GM23338 (cell line): ENCODE results near the gene PAXX. TPM values are rescaled to one million over a fixed set of nuclear protein-coding genes. Genes with fewer than 3 reads are reported as not detected.

Source experiments
- CREB1 ChIP-seq: fragments of 250-450 bp; sonication (Bioruptor Pico); IDR thresholded peaks from 2 replicates; pipeline ENCODE4 v1.5.0; 2020; ENCODE audit warnings: low read depth, mild to moderate bottlenecking, moderate library complexity
- EZH2 ChIP-seq: fragments of 200-600 bp; sonication (generic); IDR thresholded peaks from one replicate; pipeline ENCODE4 v1.8.0; 2017; ENCODE audit warnings: antibody characterized with exemption, mild to moderate bottlenecking, low read depth; ENCODE audit not compliant: unreplicated experiment
- EZH2phosphoT487 ChIP-seq: fragments of 200-600 bp; sonication (generic); IDR thresholded peaks from one replicate; pipeline ENCODE4 v1.8.1; 2018; ENCODE audit warnings: antibody characterized with exemption; ENCODE audit not compliant: unreplicated experiment
- REST ChIP-seq: IDR thresholded peaks from one replicate; pipeline ENCODE4 v1.6.1; 2018; ENCODE audit warnings: antibody characterized with exemption; ENCODE audit not compliant: unreplicated experiment
- ZNF114 ChIP-seq: fragments of 250-450 bp; sonication (Bioruptor Pico); IDR thresholded peaks from 2 replicates; pipeline ENCODE4 v1.5.0; 2020; ENCODE audit warnings: mild to moderate bottlenecking, moderate library complexity
- ZNF331 ChIP-seq: fragments of 250-450 bp; sonication (Bioruptor Pico); IDR thresholded peaks from 2 replicates; pipeline ENCODE4 v1.5.0; 2020; ENCODE audit warnings: low read depth, mild to moderate bottlenecking, moderate library complexity
- ZNF462 ChIP-seq: fragments of 250-450 bp; sonication (Bioruptor Pico); IDR thresholded peaks from 2 replicates; pipeline ENCODE4 v1.5.0; 2020; ENCODE audit warnings: mild to moderate bottlenecking, moderate library complexity
- polyA plus RNA-seq: library from polyadenylated mRNA; unstranded; fragments of >200 nt; fragmentation: Nextera tagmentation; extraction: Ambion mirVana; gene quantifications from 2 replicates; pipeline ENCODE4 v1.2.1, GENCODE V29; 2016
- total RNA-seq: library from RNA; depleted of rRNA; stranded (reverse); fragments of >200 nt; shearing (Covaris generic); gene quantifications from 2 replicates; pipeline ENCODE4 v1.2.3, GENCODE V29; 2014

The PAXX gene
- total and polyA plus RNA-seq, 2 experiments from 2014 or later = 71.5 to 86.0 TPM

GRCh38 chr9:137020771-137021567 lies 28.7 kb downstream of the PAXX start (continued):
- TF ChIP-seq ZNF462 (CRISPR knock-in tag) = no peak
- TF ChIP-seq EZH2 = no peak
- TF ChIP-seq ZNF331 (CRISPR knock-in tag) = no peak
- TF ChIP-seq ZNF114 (CRISPR knock-in tag) = no peak
- TF ChIP-seq CREB1 = no peak
- no peak for TF ChIP-seq EZH2phosphoT487
- no peak for TF ChIP-seq REST
